CD4-positive, alpha-beta memory T cell (primary cell): ENCODE measurements around the gene KIF5B. TPM values are rescaled to one million over a fixed set of nuclear protein-coding genes. Genes with fewer than 3 reads are reported as not detected.

Experiments used
- CTCF ChIA-PET: fragments of 350-600 bp; sonication (Branson Sonifier 250); formaldehyde crosslinking; loops from one replicate; lab custom pipeline; 2021; ENCODE audit warnings: inconsistent platforms; ENCODE audit not compliant: partially characterized antibody; lab: Charles Lee
- POLR2A ChIA-PET: fragments of 350-600 bp; sonication (Branson Sonifier 250); formaldehyde crosslinking; loops from one replicate; lab custom pipeline; 2021; ENCODE audit not compliant: partially characterized antibody; lab: Charles Lee
- DNase-seq, 5 donors: peaks; one replicate each; pipeline versions ENCODE4 v3.0.0 to v3.0.0-alpha.2; 2020 to 2022; ENCODE audit warnings: mixed read lengths in 1 of 5
- H3K27ac ChIP-seq: one replicate; pipeline ENCODE4 v1.7.0; 2013; ENCODE audit warnings: low read depth, low read length
- H3K27me3 ChIP-seq: 2 replicates; pipeline ENCODE4 v1.7.0; 2013; ENCODE audit warnings: mild to moderate bottlenecking, low read length, moderate library complexity; ENCODE audit not compliant: insufficient read depth
- H3K36me3 ChIP-seq: 2 replicates; pipeline ENCODE4 v1.7.0; 2013; ENCODE audit warnings: mild to moderate bottlenecking, low read length, moderate library complexity; ENCODE audit not compliant: insufficient read depth
- H3K4me1 ChIP-seq: 2 replicates; pipeline ENCODE4 v1.7.0; 2013; ENCODE audit warnings: mild to moderate bottlenecking, low read length, moderate library complexity; ENCODE audit not compliant: insufficient read depth
- H3K4me3 ChIP-seq, 2 donors: one replicate each; pipeline ENCODE4 v1.7.0; 2013; ENCODE audit warnings: low read length in 2 of 2, mild to moderate bottlenecking in 1 of 2
- H3K9me3 ChIP-seq, 2 donors: one replicate each; pipeline ENCODE4 v1.7.0; 2013; ENCODE audit warnings: low read length in 2 of 2, control low read depth in 1 of 2; ENCODE audit not compliant: control insufficient read depth in 1 of 2
- H3K27ac Mint-ChIP-seq, 7 donors: one replicate each; pipeline ENCODE4 v1.8.0; 2020 to 2021; ENCODE audit warnings: mixed read lengths in 7 of 7, mild to moderate bottlenecking in 6 of 7, inconsistent platforms in 3 of 7, moderate library complexity in 3 of 7
- H3K27me3 Mint-ChIP-seq, 2 donors: one replicate each; pipeline ENCODE4 v1.8.0; 2020 to 2021; ENCODE audit warnings: mixed read lengths in 2 of 2
- H3K36me3 Mint-ChIP-seq, 2 donors: one replicate each; pipeline ENCODE4 v1.8.0; 2020 to 2021; ENCODE audit warnings: mixed read lengths in 2 of 2, inconsistent platforms in 1 of 2, mild to moderate bottlenecking in 1 of 2
- H3K4me1 Mint-ChIP-seq, 4 donors: one replicate each; pipeline ENCODE4 v1.8.0; 2020 to 2021; ENCODE audit warnings: mixed read lengths in 4 of 4, mild to moderate bottlenecking in 1 of 4
- H3K4me3 Mint-ChIP-seq, 8 donors: one replicate each; pipeline ENCODE4 v1.8.0; 2020 to 2021; ENCODE audit warnings: mixed read lengths in 8 of 8, mild to moderate bottlenecking in 7 of 8, moderate library complexity in 6 of 8, inconsistent platforms in 3 of 8
- H3K9me3 Mint-ChIP-seq, 8 donors: one replicate each; pipeline ENCODE4 v1.8.0; 2020 to 2021; ENCODE audit warnings: mixed read lengths in 8 of 8, mild to moderate bottlenecking in 5 of 8, inconsistent platforms in 3 of 8, moderate library complexity in 1 of 8
- intact Hi-C: fragments of 100-400 bp; cut with micrococcal nuclease; formaldehyde crosslinking; loops from one replicate; pipeline ENCODE4 v1.15.1; 2023
- polyA plus RNA-seq, 2 donors: library from polyadenylated mRNA; unstranded; fragments of 300-500 nt; fragmentation: Illumina TruSeq; gene quantifications; one replicate each; pipeline ENCODE4 v1.2.3, GENCODE V29; 2021
- total RNA-seq, 2 experiments: library from RNA; stranded (reverse); gene quantifications; one replicate each; pipeline ENCODE4 v1.2.3, GENCODE V29; 2021

The KIF5B gene
- total and polyA plus RNA-seq, 4 experiments from 2014 or later, result 23.4 to 55.6 (median 42.2) TPM

- no peak overlapping the region for H3K4me3 ChIP-seq
- CTCF ChIA-PET, result interaction anchor here (0.7 to 1.3 kb wide), 4 partner anchors 10 to 37 kb away, joined by 3 to 4 read pairs (median 3); no protein-coding TSS in a partner anchor
- H3K36me3 Mint-ChIP-seq, result peaks cover 46 to 66% of the 10 kb centered on the region in 2 donors
- H3K27ac ChIP-seq, result no peak overlapping the region
- intact Hi-C loops, result no loop called here
- DNase-seq, result no peak
- H3K4me3 Mint-ChIP-seq, result peak overlapping the region in 6 of 8 donors; percentile 5 to 52 (median 26)
- no peaks in the 10 kb centered on the region for H3K27me3 ChIP-seq
- peaks cover 33% of the 10 kb centered on the region for H3K36me3 ChIP-seq
- H3K27ac Mint-ChIP-seq, result peak overlapping the region; percentile 4 to 85 (median 52)
- H3K9me3 Mint-ChIP-seq, result no peaks in the 10 kb centered on the region
- H3K4me1 Mint-ChIP-seq, result peaks cover 41 to 68% (median 60%) of the 10 kb centered on the region in 4 donors
- H3K4me1 ChIP-seq, result peaks cover 65% of the 10 kb centered on the region
- no peaks in the 10 kb centered on the region for H3K27me3 Mint-ChIP-seq
- POLR2A ChIA-PET, result interaction anchor here (0.9 kb wide), 1 partner anchor 13 kb away, joined by 5 read pairs; no protein-coding TSS in a partner anchor
- H3K9me3 ChIP-seq, result no peaks in the 10 kb centered on the region
These were observed 14.8 kb downstream of the KIF5B start for GRCh38 chr10:32041290-32042028.

- no peak for DNase-seq
- Histone ChIP-seq H3K36me3 (peaks cover 36% of the 10 kb centered on the region), H3K4me3 (no peak overlapping the region), H3K27me3 (no peaks in the 10 kb centered on the region), H3K4me1 (peaks cover 48% of the 10 kb centered on the region), H3K27ac (no peak overlapping the region), H3K9me3 (no peaks in the 10 kb centered on the region)
- Mint-ChIP-seq H3K9me3 (no peaks in the 10 kb centered on the region), H3K4me3 (peak overlapping the region in 1 of 8 donors; percentile 10), H3K36me3 (peaks cover 40 to 63% of the 10 kb centered on the region in 2 donors), H3K27me3 (no peaks in the 10 kb centered on the region), H3K27ac (peak overlapping the region in 4 of 7 donors; percentile 21 to 70 (median 52)), H3K4me1 (peaks cover 30 to 51% (median 46%) of the 10 kb centered on the region in 4 donors)
- ChIA-PET CTCF (no interaction called here), POLR2A (no interaction called here)
- intact Hi-C loops, result loop anchor here (1.0 kb wide), 1 partner anchor 11 kb away; no protein-coding TSS in a partner anchor
These were observed 16.5 kb downstream of the KIF5B start for GRCh38 chr10:32039734-32040133.

DNA sequence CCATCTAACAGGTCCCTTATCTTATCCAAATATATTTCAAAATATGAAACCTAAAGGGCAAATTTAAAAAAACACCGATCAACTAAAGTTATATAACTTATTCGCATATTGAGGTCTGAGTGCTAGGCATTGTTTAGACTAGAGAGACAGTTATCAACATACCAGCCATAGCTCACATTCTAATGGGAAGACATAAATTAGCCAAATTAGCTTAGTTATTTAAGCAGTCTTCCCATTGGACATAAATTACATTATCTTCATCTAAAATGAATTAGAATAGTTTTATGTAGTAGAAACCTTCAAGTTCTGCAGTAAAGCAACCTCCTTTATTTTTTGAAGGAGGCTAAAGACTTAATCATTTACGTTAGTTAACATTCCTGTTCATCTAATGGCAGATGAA, 17.4 kb downstream of the KIF5B start:
- intact Hi-C loops, result no loop called here
- no peaks in the 10 kb centered on the region for H3K9me3 Mint-ChIP-seq

DNA sequence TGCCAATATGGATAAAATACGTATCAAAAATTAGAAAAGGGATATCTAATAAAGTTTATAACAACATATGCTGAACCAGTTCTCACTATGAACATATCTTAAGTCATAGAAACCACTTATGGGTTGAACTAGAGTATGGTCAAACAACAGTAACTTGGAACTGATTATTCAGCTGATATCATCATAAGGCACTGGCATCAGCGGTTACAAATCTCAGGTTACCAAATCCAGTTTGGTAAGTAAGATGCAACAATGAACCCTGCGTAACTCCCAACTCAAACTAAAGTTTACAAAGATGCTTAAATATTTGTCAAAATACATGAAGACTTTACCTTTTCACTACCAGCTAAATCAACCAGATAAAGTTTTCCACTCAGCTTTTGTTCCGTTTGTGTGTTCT, 19.3 kb downstream of the KIF5B start:
- no peak for DNase-seq
- Mint-ChIP-seq H3K27me3 (no peaks in the 10 kb centered on the region), H3K9me3 (no peaks in the 10 kb centered on the region), H3K36me3 (peaks cover 57 to 77% of the 10 kb centered on the region in 2 donors), H3K4me1 (peaks cover 11 to 27% (median 26%) of the 10 kb centered on the region in 4 donors), H3K27ac (peak overlapping the region in 1 of 7 donors; percentile 50), H3K4me3 (no peak overlapping the region)
- Histone ChIP-seq H3K4me1 (peaks cover 20% of the 10 kb centered on the region), H3K4me3 (no peak overlapping the region), H3K36me3 (peaks cover 59% of the 10 kb centered on the region), H3K9me3 (no peaks in the 10 kb centered on the region), H3K27me3 (no peaks in the 10 kb centered on the region), H3K27ac (no peak overlapping the region)
- CTCF ChIA-PET, result no interaction called here
- POLR2A ChIA-PET, result interaction anchor here (1.2 kb wide), 1 partner anchor 18 kb away, joined by 4 read pairs; no protein-coding TSS in a partner anchor
- intact Hi-C loops, result no loop called here

More for the DNA sequence above, 17.4 kb downstream of the KIF5B start:
- Mint-ChIP-seq H3K36me3 (peaks cover 43 to 62% of the 10 kb centered on the region in 2 donors), H3K27me3 (no peaks in the 10 kb centered on the region), H3K27ac (no peak overlapping the region), H3K4me3 (no peak overlapping the region), H3K4me1 (peaks cover 20 to 41% (median 37%) of the 10 kb centered on the region in 4 donors)
- H3K36me3 ChIP-seq, result peaks cover 42% of the 10 kb centered on the region
- H3K27me3 ChIP-seq, result no peaks in the 10 kb centered on the region
- H3K4me1 ChIP-seq, result peaks cover 39% of the 10 kb centered on the region
- no peaks in the 10 kb centered on the region for H3K9me3 ChIP-seq
- no peak overlapping the region for H3K27ac ChIP-seq
- no peak for DNase-seq
- no peak overlapping the region for H3K4me3 ChIP-seq
- ChIA-PET CTCF (no interaction called here), POLR2A (no interaction called here)

- DNase-seq, result no peak
- H3K4me3 ChIP-seq, result no peak overlapping the region
- CTCF ChIA-PET, result no interaction called here
- peaks cover 3% of the 10 kb centered on the region for H3K4me1 ChIP-seq
- no peak overlapping the region for H3K27ac Mint-ChIP-seq
- no peaks in the 10 kb centered on the region for H3K27me3 Mint-ChIP-seq
- peaks cover 12 to 21% (median 18%) of the 10 kb centered on the region in 4 donors for H3K4me1 Mint-ChIP-seq
- no peak overlapping the region for H3K27ac ChIP-seq
- POLR2A ChIA-PET, result no interaction called here
- H3K9me3 Mint-ChIP-seq, result no peaks in the 10 kb centered on the region
- H3K36me3 Mint-ChIP-seq, result peaks cover 67 to 80% of the 10 kb centered on the region in 2 donors
- no peaks in the 10 kb centered on the region for H3K9me3 ChIP-seq
- intact Hi-C loops, result no loop called here
- H3K36me3 ChIP-seq, result peaks cover 77% of the 10 kb centered on the region
- H3K27me3 ChIP-seq, result no peaks in the 10 kb centered on the region
- no peak overlapping the region for H3K4me3 Mint-ChIP-seq
These were observed 21.2 kb downstream of the KIF5B start for GRCh38 chr10:32035038-32035437.

GRCh38 chr10:32033171-32033570, 23.1 kb downstream of the KIF5B start:
- H3K9me3 Mint-ChIP-seq, result no peaks in the 10 kb centered on the region
- H3K4me3 ChIP-seq, result no peak overlapping the region
- CTCF ChIA-PET, result no interaction called here
- H3K36me3 Mint-ChIP-seq, result peaks cover 70 to 86% of the 10 kb centered on the region in 2 donors
- no peaks in the 10 kb centered on the region for H3K4me1 ChIP-seq
- H3K4me1 Mint-ChIP-seq, result peaks cover 10 to 19% (median 15%) of the 10 kb centered on the region in 4 donors
- H3K36me3 ChIP-seq, result peaks cover 90% of the 10 kb centered on the region
- intact Hi-C loops, result no loop called here
- no peak overlapping the region for H3K4me3 Mint-ChIP-seq
- peak overlapping the region in 1 of 7 donors; percentile 49 for H3K27ac Mint-ChIP-seq
- no peak for DNase-seq
- no peaks in the 10 kb centered on the region for H3K27me3 Mint-ChIP-seq
- H3K27me3 ChIP-seq, result no peaks in the 10 kb centered on the region
- no peak overlapping the region for H3K27ac ChIP-seq
- no peaks in the 10 kb centered on the region for H3K9me3 ChIP-seq
- POLR2A ChIA-PET, result no interaction called here

DNA sequence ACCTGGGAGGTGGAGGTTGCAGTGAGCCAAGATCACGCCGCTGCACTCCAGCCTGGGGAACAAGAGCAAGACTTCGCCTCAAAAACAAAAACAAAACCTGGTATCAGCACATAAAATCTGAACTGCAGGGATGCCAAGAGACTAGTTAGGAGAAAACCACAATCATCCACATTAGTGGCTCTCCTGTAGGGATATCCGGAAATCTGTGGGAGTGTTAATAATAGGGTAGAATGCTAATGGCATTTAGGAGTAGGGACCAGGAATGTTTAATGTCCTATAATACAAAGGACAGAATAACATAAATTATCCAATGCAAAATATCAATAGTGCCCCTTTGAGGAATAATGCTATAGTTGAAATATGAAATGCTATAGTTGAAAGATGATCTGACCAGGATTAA, 24.3 kb downstream of the KIF5B start:
- no peak for DNase-seq
- no peak overlapping the region for H3K27ac ChIP-seq
- ChIA-PET CTCF (no interaction called here), POLR2A (no interaction called here)
- no peaks in the 10 kb centered on the region for H3K4me1 ChIP-seq
- H3K4me3 Mint-ChIP-seq, result no peak overlapping the region
- H3K36me3 ChIP-seq, result peaks cover 89% of the 10 kb centered on the region
- no peak overlapping the region for H3K4me3 ChIP-seq
- peaks cover 10 to 20% (median 16%) of the 10 kb centered on the region in 4 donors for H3K4me1 Mint-ChIP-seq
- no peaks in the 10 kb centered on the region for H3K9me3 ChIP-seq
- no peaks in the 10 kb centered on the region for H3K27me3 ChIP-seq
- intact Hi-C loops, result no loop called here
- H3K27me3 Mint-ChIP-seq, result no peaks in the 10 kb centered on the region
- H3K36me3 Mint-ChIP-seq, result peaks cover 73 to 87% of the 10 kb centered on the region in 2 donors
- H3K9me3 Mint-ChIP-seq, result no peaks in the 10 kb centered on the region
- peak overlapping the region in 5 of 7 donors; percentile 24 to 65 (median 39) for H3K27ac Mint-ChIP-seq
